T-helper 2 cell (primary cell): Measurements from ENCODE around the gene SPRR1A.
"Not testable (repeated sequence)": the region's sequence is repeated elsewhere in the genome, so short reads cannot be mapped to it uniquely, and the experiment has no call there.

Source experiments
- DNase-seq, 5 experiments: peaks; one replicate each; pipeline versions ENCODE4 v3.0.0 to v3.0.0-alpha.2; 2012 to 2022

SPRR1A gene

GRCh38 chr1:152976688-152977087 lies 7.2 kb upstream of the SPRR1A start:
- DNase-seq = no peak

- DNase-seq = no peak
These were observed 6.3 kb upstream of the SPRR1A start for GRCh38 chr1:152977614-152978013.

- no peak for DNase-seq
These were observed 3.2 kb upstream of the SPRR1A start for GRCh38 chr1:152980676-152981075.

GRCh38 chr1:152981146-152981871 lies 2.6 kb upstream of the SPRR1A start:
- no peak for DNase-seq

GRCh38 chr1:152982076-152982475 lies 1.8 kb upstream of the SPRR1A start:
- no peak for DNase-seq

GRCh38 chr1:152983234-152983633 lies 647 bp upstream of the SPRR1A start:
- no peak for DNase-seq

GRCh38 chr1:152986578-152986977 lies 2.7 kb downstream of the SPRR1A start:
- no peak for DNase-seq

GRCh38 chr1:152993186-152993585 lies 9.3 kb downstream of the SPRR1A start:
- no peak for DNase-seq

GRCh38 chr1:152995842-152996241 lies 12.0 kb downstream of the SPRR1A start:
- no peak for DNase-seq

GRCh38 chr1:152996633-152997400 lies 12.9 kb downstream of the SPRR1A start:
- no peak for DNase-seq

GRCh38 chr1:152997901-152998300 lies 14.0 kb downstream of the SPRR1A start:
- DNase-seq = no peak

- DNase-seq = no peak
These were observed 14.6 kb downstream of the SPRR1A start for GRCh38 chr1:152998476-152998875.

GRCh38 chr1:152999818-153000217 lies 15.9 kb downstream of the SPRR1A start:
- no peak for DNase-seq

GRCh38 chr1:153000294-153000693 lies 16.4 kb downstream of the SPRR1A start:
- no peak for DNase-seq

GRCh38 chr1:153001382-153001781 lies 17.5 kb downstream of the SPRR1A start, which contains the start of gene SPRR3:
SPRR3 (plus strand) TSS chr1:153001749; CDS start chr1:153003021, 1,272 bp downstream.
- no peak for DNase-seq

GRCh38 chr1:153011235-153011758 lies 27.4 kb downstream of the SPRR1A start:
- not testable (repeated sequence) for DNase-seq

- DNase-seq = not testable (repeated sequence)
These were observed 37.9 kb downstream of the SPRR1A start for GRCh38 chr1:153021829-153022228.

- DNase-seq = not testable (repeated sequence)
These were observed 38.5 kb downstream of the SPRR1A start for GRCh38 chr1:153022340-153022739.

GRCh38 chr1:153023109-153023508 lies 39.2 kb downstream of the SPRR1A start:
- no peak for DNase-seq

- DNase-seq = no peak
These were observed 40.5 kb downstream of the SPRR1A start for GRCh38 chr1:153024413-153024812.

- DNase-seq = no peak
These were observed 41.9 kb downstream of the SPRR1A start for GRCh38 chr1:153025797-153026196.

- no peak for DNase-seq
These were observed 44.9 kb downstream of the SPRR1A start for GRCh38 chr1:153028766-153029165.

GRCh38 chr1:153030895-153031294 lies 47.0 kb downstream of the SPRR1A start, which contains the start of gene SPRR1B:
SPRR1B (plus strand) TSS chr1:153031203; CDS start chr1:153032346, 1,143 bp downstream.
- DNase-seq = no peak

GRCh38 chr1:153032073-153032472 lies 48.2 kb downstream of the SPRR1A start:
- DNase-seq = no peak
